ENCODE results near the gene ARHGDIA. TPM values are rescaled to one million over a fixed set of nuclear protein-coding genes. Genes with fewer than 3 reads are reported as not detected.

ARHGDIA gene
- polyA plus RNA-seq, 10 donors: 128 to 225 (median 163) TPM

DNA sequence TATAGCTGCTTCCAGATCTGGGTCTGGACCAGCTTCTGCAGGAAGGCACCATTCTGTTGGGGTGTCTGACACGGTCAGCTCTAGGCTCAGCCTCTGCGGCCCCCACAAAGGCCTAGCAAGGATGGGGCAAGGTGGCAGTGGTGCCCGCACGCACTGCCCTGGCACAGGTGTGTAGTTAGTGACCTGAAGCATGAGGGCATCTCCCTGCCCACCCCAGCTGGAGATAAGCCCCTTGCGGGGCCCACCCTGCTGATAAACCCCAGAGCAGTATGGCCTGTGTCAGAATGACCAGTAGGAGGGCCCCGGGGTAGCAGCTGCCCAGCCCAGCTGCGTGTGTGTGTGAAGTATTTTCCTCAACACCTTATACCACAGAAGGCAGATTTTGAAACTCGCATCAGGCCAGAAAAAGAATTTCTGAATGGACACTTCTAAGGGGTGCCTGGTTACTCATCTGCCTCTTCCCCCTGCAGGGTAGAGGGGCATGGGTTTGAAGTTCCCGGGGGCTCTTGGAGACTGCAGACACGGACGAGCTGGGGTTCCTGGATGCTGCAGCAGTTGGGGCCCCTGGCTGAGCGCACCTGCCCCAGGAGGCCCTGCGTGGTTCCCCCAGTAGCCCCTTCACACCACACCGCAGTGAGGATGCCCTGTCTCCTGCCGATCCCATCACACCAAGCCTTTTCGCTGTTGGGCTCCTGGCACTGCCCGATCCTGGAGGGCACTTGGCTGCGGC lies 4.5 kb downstream of the ARHGDIA start:
- DNase-seq: no peak

DNA sequence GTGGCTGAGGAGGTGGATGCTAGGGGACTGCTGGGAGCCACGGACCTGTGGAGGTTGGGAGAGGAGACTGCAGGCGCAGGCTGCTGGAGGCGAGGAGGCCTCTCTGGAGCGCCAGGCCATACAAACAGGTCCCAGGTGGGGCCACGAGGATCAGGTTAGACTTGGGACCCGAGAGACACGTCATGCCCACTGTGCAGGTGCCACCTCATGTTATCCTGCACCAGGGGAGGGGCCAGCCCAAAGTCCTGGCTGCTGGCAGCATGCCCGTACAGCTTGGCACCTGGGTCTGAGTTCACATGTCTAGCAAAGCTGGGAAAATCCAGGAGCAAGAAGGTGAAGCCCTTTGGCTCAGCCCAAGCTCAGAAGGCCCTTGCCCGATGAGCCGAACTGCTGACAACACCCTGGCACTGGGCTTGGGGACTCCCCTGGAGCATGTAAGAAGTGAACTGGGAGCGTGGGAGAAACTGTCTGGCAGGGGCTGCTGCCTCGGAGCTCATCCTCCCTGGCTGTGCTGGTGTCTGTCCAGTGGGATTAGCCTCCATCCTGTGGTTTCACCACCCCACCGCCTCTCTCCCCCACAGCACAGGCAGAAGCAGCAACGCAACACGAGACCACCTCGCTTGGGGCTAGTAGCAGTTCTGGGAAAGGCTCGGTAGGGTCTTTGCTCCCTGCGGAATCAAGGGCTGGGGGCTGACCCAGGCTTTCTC lies 5.3 kb downstream of the ARHGDIA start:
- no peak for DNase-seq

GRCh38 chr17:81865358-81865732 lies 5.8 kb downstream of the ARHGDIA start:
- DNase-seq: no peak

DNA sequence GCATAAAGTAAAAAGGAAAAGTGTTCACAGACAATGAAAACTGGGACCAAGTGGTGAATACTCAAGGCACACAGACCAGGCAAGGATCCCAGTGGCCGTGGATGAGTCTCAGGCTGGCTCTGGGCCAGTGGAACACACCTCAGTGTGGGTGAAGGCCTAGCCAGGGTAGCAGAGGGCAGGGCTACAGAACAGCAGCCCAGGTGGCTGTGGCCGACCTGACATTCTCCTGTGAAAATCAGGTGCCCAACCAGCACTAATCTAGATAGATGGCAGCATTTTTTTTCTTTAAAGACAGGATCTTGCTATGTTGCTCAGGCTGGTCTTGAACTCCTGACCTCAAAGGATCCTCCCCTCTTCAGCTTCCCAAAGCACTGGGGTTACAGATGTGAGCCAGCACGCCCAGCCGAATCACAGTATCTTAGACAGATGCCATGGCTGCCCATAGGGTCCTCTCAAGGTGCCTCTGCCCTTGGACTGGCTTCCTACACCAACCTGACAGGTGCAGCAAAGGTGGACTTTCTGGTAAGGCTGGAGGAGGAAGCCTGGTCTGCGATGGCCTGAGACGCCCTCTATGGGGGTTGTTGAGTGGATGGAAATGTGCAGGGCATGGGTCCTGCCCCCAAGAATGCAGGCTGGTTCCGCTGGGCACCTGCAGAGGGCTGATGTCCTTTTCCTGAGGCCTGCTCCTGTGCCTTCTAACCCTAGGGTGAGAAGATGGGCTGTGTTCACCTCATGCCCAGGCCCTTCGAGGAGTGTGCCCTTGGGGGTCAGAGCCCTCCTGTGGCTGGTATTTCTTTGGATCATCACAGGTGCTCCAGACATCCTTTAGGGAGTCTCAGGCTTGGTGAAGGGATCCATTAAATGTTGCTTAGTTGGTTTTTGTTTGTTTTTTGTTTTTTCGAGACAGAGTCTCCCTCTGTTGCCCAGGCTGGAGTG lies 7.0 kb downstream of the ARHGDIA start:
- no peak for DNase-seq

GRCh38 chr17:81863123-81863675 lies 7.9 kb downstream of the ARHGDIA start:
- no peak for DNase-seq

GRCh38 chr17:81860756-81861568 lies 10.2 kb downstream of the ARHGDIA start:
- peak; percentile 100 for DNase-seq

GRCh38 chr17:81859906-81860755 lies 11.0 kb downstream of the ARHGDIA start, which contains the start of gene P4HB:
Gene P4HB (minus strand): TSS chr17:81860535. CDS start chr17:81860471, 64 bp downstream.
- peak in 1 of 3 donors; percentile 48 for DNase-seq

- no peak for DNase-seq
Observed at GRCh38 chr17:81858967-81859905, 11.9 kb downstream of the ARHGDIA start.

DNA sequence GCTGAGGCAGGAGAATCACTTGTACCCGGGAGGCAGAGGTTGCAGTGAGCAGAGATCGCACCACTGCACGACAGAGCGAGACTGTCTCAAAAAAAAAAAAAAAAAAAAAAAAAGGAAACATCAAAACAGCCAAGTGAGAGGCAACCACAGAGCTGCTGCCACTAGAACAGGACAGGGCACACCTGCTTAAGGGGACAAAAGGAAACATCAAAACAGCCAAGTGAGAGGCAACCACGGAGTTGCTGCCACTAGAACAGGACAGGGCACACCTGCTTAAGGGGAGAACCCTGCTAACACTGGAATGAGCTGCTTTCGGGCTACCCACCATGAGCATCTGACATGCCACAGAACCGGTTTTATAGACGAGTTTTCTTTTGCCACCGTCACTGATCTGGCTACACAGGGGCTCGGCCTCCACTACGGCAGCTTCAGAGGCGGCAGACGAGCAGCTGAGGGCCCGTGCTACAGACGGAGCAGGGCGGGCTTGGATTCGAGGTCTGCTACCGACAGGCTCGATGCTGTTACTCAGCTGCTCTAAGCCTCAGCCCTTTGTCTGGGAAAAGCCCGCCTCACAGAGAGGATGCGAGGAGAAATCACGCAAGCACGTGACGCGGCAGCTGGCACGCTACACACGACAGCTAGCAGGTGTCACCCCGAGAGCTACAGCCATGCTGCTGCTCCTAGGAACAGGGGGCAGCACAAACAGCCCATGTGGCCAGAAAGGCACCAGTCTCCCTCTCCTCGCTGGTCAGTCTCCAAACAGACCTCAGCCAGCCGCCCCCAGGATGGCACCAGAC lies 12.8 kb downstream of the ARHGDIA start:
- no peak for DNase-seq

- no peak for DNase-seq
Observed at GRCh38 chr17:81854974-81855774, 16.0 kb downstream of the ARHGDIA start.

- no peak for DNase-seq
Observed at GRCh38 chr17:81852237-81852636, 18.9 kb downstream of the ARHGDIA start.

- DNase-seq: no peak
Observed at GRCh38 chr17:81851423-81851822, 19.7 kb downstream of the ARHGDIA start.

DNA sequence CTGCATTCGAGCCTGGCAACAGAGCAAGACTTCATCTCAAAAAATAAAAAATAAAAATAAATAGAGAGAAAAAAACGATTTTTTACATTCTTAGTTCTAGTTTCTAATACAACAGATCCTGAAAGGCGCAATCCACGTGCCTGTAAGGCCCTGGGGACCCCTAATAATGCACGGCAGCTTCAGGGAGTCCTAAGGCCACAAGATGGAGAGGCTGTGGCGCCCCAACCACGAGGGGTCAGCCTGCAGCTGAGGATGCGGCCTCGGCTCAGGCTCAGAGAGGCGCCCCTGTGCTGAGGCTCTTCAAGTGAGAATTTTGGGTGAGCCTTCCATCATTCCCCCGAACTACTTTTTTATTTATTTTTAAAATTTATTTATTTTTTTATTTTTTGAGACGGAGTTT lies 21.7 kb downstream of the ARHGDIA start:
- DNase-seq: no peak

DNA sequence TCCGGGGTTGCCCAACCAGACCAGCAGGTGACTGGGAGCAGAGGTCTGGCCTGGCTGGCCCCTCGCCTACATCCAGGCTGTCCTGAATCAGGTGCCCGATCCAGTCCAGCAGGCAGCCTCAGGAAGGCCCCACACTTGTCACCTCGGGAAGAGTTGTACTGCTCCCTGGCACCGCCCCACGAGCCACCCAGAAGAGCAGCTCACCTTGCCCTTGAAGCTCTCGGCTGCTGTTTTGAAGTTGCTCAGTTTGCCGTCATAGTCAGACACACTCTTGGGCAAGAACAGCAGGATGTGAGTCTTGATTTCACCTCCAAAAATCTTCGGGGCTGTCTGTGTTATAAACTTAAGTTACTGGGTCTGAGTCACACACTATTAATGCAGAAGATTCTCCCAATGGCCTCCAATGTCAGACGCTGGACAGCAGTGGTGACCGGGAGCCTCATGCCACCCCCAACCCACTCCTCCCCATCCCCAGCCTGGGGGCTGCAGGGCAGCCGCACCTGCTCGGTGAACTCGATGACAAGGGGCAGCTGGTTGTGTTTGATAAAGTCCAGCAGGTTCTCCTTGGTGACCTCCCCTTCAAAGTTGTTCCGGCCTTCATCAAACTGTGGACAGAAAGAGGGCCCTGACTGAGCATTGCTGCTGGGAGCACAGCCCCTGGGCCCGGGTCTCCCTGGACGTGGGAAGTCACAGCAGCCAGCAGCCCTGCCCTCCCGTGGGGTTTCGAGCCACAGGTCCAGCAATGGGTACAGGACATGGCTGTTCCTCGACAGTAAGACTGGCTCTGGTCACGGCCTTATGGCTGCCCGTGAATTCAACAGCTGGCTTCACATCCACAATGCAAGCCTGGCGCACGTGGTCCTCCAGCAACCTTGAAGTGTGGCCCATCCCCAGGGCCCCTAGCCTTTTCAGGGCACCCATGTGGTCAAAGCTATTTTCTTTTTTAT lies 24.1 kb downstream of the ARHGDIA start:
- DNase-seq: no peak

- no peak for DNase-seq
Observed at GRCh38 chr17:81845881-81846742, 25.0 kb downstream of the ARHGDIA start.
